H1 (cell line): Measurements from ENCODE around the gene CPXM2. TPM values are rescaled to one million over a fixed set of nuclear protein-coding genes. Genes with fewer than 3 reads are reported as not detected.

Experiments
- BACH1 ChIP-seq: IDR thresholded peaks from 2 replicates; pipeline ENCODE4 v1.6.1; 2012; ENCODE audit warnings: low read length, improper control_type of control experiment
- CBX8 ChIP-seq: fragments of 300-800, 300-1000 bp; sonication (generic); IDR thresholded peaks from 2 replicates; pipeline ENCODE4 v1.7.1; 2016; ENCODE audit warnings: low read depth, low read length, borderline replicate concordance
- CEBPB ChIP-seq: IDR thresholded peaks from 2 replicates; pipeline ENCODE4 v1.6.1; 2012; ENCODE audit warnings: low read depth, low read length
- CHD1 ChIP-seq: IDR thresholded peaks from 2 replicates; pipeline ENCODE4 v1.6.1; 2012; ENCODE audit warnings: low read depth, low read length, improper control_type of control experiment
- FOSL1 ChIP-seq: IDR thresholded peaks from 2 replicates; pipeline ENCODE4 v1.6.1; 2011; ENCODE audit warnings: mild to moderate bottlenecking, low read depth, low read length, moderate library complexity; ENCODE audit not compliant: insufficient read depth
- PHF8 ChIP-seq: fragments of 200-600 bp; sonication (generic); conservative IDR thresholded peaks from 2 replicates; pipeline ENCODE4 v1.7.1; 2012; ENCODE audit warnings: low read depth, mild to moderate bottlenecking, inconsistent platforms, low read length, moderate library complexity
- POLR2AphosphoS5 ChIP-seq: IDR thresholded peaks from 2 replicates; pipeline ENCODE4 v1.6.1; 2011; ENCODE audit warnings: low read depth, low read length
- RAD21 ChIP-seq, 2 experiments: IDR thresholded peaks in 1 of 2; conservative IDR thresholded peaks in 1 of 2; 2 replicates each; pipeline ENCODE4 v1.6.1; 2011; ENCODE audit warnings: low read depth in 2 of 2, low read length in 2 of 2, improper control_type of control experiment in 1 of 2, inconsistent platforms in 1 of 2, mild to moderate bottlenecking in 1 of 2, moderate library complexity in 1 of 2
- RXRA ChIP-seq: IDR thresholded peaks from 2 replicates; pipeline ENCODE4 v1.6.1; 2011; ENCODE audit warnings: low read depth, mild to moderate bottlenecking, low read length, moderate library complexity; ENCODE audit not compliant: insufficient read depth
- polyA plus RNA-seq, 7 experiments: library from polyadenylated mRNA; depleted of rRNA in 3 of 7; stranded (reverse) in 5 of 7; unstranded in 2 of 7; fragments of >200 nt in 5 of 7; fragments of 200-250 nt in 2 of 7; gene quantifications; 1 replicate in 5 of 7; 2 replicates in 1 of 7; 4 replicates in 1 of 7; pipeline versions ENCODE4 v1.2.1 to v1.2.3, GENCODE V29; 2011 to 2013; ENCODE audit warnings: missing spikeins in 2 of 7, mixed read lengths in 2 of 7
- total RNA-seq: library from RNA; stranded (reverse); fragmentation: NEBNext Ultra II Directional; extraction: Animal tissue kit (Norgen Biotek cat#: 25700); gene quantifications from 2 replicates; pipeline ENCODE4 v1.2.1, GENCODE V29; 2021
- TF ChIP-seq, protein P1 (sequence below): fragments of 300-600 bp; sonication (generic); IDR thresholded peaks from 2 replicates; pipeline ENCODE4 v1.7.1; 2012; ENCODE audit warnings: low read length, moderate library complexity, mild to moderate bottlenecking, inconsistent platforms; ENCODE audit not compliant: insufficient replicate concordance

CPXM2 gene
- total and polyA plus RNA-seq, 2 of the 8 experiments (the other 6 are each of a cell fraction or from before 2014, with no cell fraction given) = 2.4 to 2.9 TPM

DNA sequence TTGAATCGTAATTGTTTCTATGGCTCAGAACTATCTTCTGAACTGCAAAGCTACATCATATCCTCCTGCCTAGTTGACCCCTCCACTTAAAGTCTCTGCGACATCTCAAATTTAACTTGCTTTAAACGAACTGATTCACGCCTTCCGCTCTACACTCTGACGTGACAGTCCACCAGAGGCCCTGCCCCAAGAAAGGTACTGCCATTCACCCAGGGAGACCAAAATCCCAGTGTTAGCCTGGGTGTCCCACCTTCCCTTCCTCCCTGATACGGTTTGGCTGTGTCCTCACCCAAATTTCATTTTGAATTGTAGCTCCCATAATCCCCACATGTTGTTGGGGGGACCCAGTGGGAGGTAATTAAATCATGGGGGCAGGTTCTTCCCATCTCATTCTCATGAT lies 90.8 kb downstream of the CPXM2 start (continued):
- TF ChIP-seq, protein P1, sequence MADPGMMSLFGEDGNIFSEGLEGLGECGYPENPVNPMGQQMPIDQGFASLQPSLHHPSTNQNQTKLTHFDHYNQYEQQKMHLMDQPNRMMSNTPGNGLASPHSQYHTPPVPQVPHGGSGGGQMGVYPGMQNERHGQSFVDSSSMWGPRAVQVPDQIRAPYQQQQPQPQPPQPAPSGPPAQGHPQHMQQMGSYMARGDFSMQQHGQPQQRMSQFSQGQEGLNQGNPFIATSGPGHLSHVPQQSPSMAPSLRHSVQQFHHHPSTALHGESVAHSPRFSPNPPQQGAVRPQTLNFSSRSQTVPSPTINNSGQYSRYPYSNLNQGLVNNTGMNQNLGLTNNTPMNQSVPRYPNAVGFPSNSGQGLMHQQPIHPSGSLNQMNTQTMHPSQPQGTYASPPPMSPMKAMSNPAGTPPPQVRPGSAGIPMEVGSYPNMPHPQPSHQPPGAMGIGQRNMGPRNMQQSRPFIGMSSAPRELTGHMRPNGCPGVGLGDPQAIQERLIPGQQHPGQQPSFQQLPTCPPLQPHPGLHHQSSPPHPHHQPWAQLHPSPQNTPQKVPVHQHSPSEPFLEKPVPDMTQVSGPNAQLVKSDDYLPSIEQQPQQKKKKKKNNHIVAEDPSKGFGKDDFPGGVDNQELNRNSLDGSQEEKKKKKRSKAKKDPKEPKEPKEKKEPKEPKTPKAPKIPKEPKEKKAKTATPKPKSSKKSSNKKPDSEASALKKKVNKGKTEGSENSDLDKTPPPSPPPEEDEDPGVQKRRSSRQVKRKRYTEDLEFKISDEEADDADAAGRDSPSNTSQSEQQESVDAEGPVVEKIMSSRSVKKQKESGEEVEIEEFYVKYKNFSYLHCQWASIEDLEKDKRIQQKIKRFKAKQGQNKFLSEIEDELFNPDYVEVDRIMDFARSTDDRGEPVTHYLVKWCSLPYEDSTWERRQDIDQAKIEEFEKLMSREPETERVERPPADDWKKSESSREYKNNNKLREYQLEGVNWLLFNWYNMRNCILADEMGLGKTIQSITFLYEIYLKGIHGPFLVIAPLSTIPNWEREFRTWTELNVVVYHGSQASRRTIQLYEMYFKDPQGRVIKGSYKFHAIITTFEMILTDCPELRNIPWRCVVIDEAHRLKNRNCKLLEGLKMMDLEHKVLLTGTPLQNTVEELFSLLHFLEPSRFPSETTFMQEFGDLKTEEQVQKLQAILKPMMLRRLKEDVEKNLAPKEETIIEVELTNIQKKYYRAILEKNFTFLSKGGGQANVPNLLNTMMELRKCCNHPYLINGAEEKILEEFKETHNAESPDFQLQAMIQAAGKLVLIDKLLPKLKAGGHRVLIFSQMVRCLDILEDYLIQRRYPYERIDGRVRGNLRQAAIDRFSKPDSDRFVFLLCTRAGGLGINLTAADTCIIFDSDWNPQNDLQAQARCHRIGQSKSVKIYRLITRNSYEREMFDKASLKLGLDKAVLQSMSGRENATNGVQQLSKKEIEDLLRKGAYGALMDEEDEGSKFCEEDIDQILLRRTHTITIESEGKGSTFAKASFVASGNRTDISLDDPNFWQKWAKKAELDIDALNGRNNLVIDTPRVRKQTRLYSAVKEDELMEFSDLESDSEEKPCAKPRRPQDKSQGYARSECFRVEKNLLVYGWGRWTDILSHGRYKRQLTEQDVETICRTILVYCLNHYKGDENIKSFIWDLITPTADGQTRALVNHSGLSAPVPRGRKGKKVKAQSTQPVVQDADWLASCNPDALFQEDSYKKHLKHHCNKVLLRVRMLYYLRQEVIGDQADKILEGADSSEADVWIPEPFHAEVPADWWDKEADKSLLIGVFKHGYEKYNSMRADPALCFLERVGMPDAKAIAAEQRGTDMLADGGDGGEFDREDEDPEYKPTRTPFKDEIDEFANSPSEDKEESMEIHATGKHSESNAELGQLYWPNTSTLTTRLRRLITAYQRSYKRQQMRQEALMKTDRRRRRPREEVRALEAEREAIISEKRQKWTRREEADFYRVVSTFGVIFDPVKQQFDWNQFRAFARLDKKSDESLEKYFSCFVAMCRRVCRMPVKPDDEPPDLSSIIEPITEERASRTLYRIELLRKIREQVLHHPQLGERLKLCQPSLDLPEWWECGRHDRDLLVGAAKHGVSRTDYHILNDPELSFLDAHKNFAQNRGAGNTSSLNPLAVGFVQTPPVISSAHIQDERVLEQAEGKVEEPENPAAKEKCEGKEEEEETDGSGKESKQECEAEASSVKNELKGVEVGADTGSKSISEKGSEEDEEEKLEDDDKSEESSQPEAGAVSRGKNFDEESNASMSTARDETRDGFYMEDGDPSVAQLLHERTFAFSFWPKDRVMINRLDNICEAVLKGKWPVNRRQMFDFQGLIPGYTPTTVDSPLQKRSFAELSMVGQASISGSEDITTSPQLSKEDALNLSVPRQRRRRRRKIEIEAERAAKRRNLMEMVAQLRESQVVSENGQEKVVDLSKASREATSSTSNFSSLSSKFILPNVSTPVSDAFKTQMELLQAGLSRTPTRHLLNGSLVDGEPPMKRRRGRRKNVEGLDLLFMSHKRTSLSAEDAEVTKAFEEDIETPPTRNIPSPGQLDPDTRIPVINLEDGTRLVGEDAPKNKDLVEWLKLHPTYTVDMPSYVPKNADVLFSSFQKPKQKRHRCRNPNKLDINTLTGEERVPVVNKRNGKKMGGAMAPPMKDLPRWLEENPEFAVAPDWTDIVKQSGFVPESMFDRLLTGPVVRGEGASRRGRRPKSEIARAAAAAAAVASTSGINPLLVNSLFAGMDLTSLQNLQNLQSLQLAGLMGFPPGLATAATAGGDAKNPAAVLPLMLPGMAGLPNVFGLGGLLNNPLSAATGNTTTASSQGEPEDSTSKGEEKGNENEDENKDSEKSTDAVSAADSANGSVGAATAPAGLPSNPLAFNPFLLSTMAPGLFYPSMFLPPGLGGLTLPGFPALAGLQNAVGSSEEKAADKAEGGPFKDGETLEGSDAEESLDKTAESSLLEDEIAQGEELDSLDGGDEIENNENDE = no peak
- TF ChIP-seq CBX8 (no peak), RAD21 (IDR thresholded peaks at IDR 0.05 in 1 of 2, conservative IDR thresholded peaks at IDR 0.05 in 1 of 2; ENCODE audit: low read depth in 2 of 2, low read length in 2 of 2) (no peak), PHF8 (no peak), POLR2AphosphoS5 (no peak), BACH1 (no peak), CHD1 (no peak), FOSL1 (no peak), CEBPB (no peak), RXRA (no peak)
